GM12801 (cell line): Measurements from ENCODE around the gene PIGL.

Source experiments
- CTCF ChIP-seq: IDR thresholded peaks from one replicate; pipeline ENCODE4 v1.5.1; 2011; ENCODE audit warnings: control low read depth; ENCODE audit not compliant: insufficient read length; ENCODE audit errors: extremely low read depth

The PIGL gene

GRCh38 chr17:16258901-16259300, 41.9 kb downstream of the PIGL start:
- no peak for TF ChIP-seq CTCF

GRCh38 chr17:16259926-16260325, 42.9 kb downstream of the PIGL start:
- no peak for TF ChIP-seq CTCF

GRCh38 chr17:16261049-16261448, 44.0 kb downstream of the PIGL start:
- TF ChIP-seq CTCF = no peak

- no peak for TF ChIP-seq CTCF
Observed at GRCh38 chr17:16262201-16262600, 45.2 kb downstream of the PIGL start.

- no peak for TF ChIP-seq CTCF
Observed at GRCh38 chr17:16267174-16267573, 50.2 kb downstream of the PIGL start.

GRCh38 chr17:16269658-16270057, 52.6 kb downstream of the PIGL start:
- TF ChIP-seq CTCF = no peak

- TF ChIP-seq CTCF = no peak
Observed at GRCh38 chr17:16272111-16272840, 55.3 kb downstream of the PIGL start.
